ENCODE measurements around the gene POT1.

DNA sequence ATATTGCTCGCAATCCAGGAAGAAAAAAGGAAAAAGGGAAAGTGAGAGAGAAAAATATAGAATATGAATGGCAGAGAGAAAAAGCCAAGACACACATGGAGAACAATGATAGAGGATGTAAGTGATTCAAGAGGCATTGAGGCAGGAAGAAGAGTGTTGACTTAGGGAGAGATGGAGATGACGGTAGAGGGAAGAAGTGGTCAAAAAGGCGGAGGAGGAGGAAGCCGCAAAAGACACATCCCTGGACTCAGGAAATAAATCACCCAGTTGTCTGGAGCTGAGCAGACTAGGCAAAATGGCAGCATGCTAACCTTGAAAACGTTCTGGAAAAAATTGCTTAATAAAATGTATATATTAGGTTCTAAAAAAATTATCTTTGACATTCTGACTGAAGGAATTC is 146.4 kb downstream of the POT1 start:
- TF ChIP-seq CTCF (optimal IDR thresholded peaks at IDR 0.05 in 1 of 3, IDR thresholded peaks at IDR 0.05 in 1 of 3, conservative IDR thresholded peaks at IDR 0.05 in 1 of 3; ENCODE audit: extremely low read depth in 1 of 3, insufficient read depth in 2 of 3, low read length in 3 of 3) (no peak), EZH2 (IDR thresholded peaks at IDR 0.05; ENCODE audit: low read length) (no peak)

Data from keratinocyte (primary cell).